HuH-7 (cell line): Measurements from ENCODE around the gene EPB41L1.
"Not testable (repeated sequence)": the region's sequence is repeated elsewhere in the genome, so short reads cannot be mapped to it uniquely, and the experiment has no call there.

Experiments used
- DNase-seq: peaks from one replicate; pipeline ENCODE4 v3.0.0; 2011; ENCODE audit warnings: low spot score

The EPB41L1 gene

GRCh38 chr20:36126836-36127527 lies 27.6 kb upstream of the EPB41L1 start:
- no peak for DNase-seq

- DNase-seq = no peak
Observed at GRCh38 chr20:36128463-36129159, 25.9 kb upstream of the EPB41L1 start.

GRCh38 chr20:36129160-36129543 lies 25.4 kb upstream of the EPB41L1 start:
- DNase-seq = no peak

- DNase-seq = no peak
Observed at GRCh38 chr20:36130390-36130789, 24.1 kb upstream of the EPB41L1 start.

GRCh38 chr20:36132802-36133211 lies 21.7 kb upstream of the EPB41L1 start:
- DNase-seq = no peak

- DNase-seq = no peak
Observed at GRCh38 chr20:36133821-36134220, 20.7 kb upstream of the EPB41L1 start.

- no peak for DNase-seq
Observed at GRCh38 chr20:36135159-36135558, 19.4 kb upstream of the EPB41L1 start.

- DNase-seq = no peak
Observed at GRCh38 chr20:36135821-36136220, 18.7 kb upstream of the EPB41L1 start.

- not testable (repeated sequence) for DNase-seq
Observed at GRCh38 chr20:36137313-36137712, 17.2 kb upstream of the EPB41L1 start.

GRCh38 chr20:36141310-36141709 lies 13.2 kb upstream of the EPB41L1 start:
- DNase-seq = no peak

- DNase-seq = no peak
Observed at GRCh38 chr20:36144336-36144735, 10.2 kb upstream of the EPB41L1 start.

- DNase-seq = no peak
Observed at GRCh38 chr20:36145877-36146707, 8.4 kb upstream of the EPB41L1 start.

GRCh38 chr20:36147690-36148089 lies 6.8 kb upstream of the EPB41L1 start:
- no peak for DNase-seq

- DNase-seq = no peak
Observed at GRCh38 chr20:36148439-36148838, 6.1 kb upstream of the EPB41L1 start.

- no peak for DNase-seq
Observed at GRCh38 chr20:36149012-36149411, 5.5 kb upstream of the EPB41L1 start.

- DNase-seq = no peak
Observed at GRCh38 chr20:36149469-36149868, 5.1 kb upstream of the EPB41L1 start.

- DNase-seq = no peak
Observed at GRCh38 chr20:36150489-36150846, 4.1 kb upstream of the EPB41L1 start.

- no peak for DNase-seq
Observed at GRCh38 chr20:36150847-36151539, 3.5 kb upstream of the EPB41L1 start.

- DNase-seq = no peak
Observed at GRCh38 chr20:36152261-36152660, 2.3 kb upstream of the EPB41L1 start.

GRCh38 chr20:36153204-36153603 lies 1.3 kb upstream of the EPB41L1 start:
- no peak for DNase-seq

- peak; percentile 77 for DNase-seq
Observed at GRCh38 chr20:36153736-36154699, 522 bp upstream of the EPB41L1 start.
